Naive thymus-derived CD4-positive, alpha-beta T cell (primary cell): ENCODE measurements around the gene PPBP. TPM values are rescaled to one million over a fixed set of nuclear protein-coding genes. Genes with fewer than 3 reads are reported as not detected.
A peak's percentile ranks its signal among the peaks of the same experiment; 100 is the strongest.

ENCODE experiments used
- ATAC-seq: fragments of 150-1000 bp; cut with Tn5 transposase; 2 replicates; pipeline ENCODE4 v1.10.0; 2021; ENCODE audit warnings: mild to moderate bottlenecking, moderate library complexity
- CTCF ChIA-PET: fragments of 350-600 bp; sonication (Branson Sonifier 250); formaldehyde crosslinking; loops from one replicate; lab custom pipeline; 2021; ENCODE audit warnings: antibody characterized with exemption; lab: Charles Lee
- POLR2A ChIA-PET: fragments of 350-600 bp; sonication (Branson Sonifier 250); formaldehyde crosslinking; loops from one replicate; lab custom pipeline; 2021; ENCODE audit warnings: antibody characterized with exemption, inconsistent platforms; lab: Charles Lee
- DNase-seq, 9 donors: peaks; one replicate each; pipeline versions ENCODE4 v3.0.0 to v3.0.0-alpha.2; 2020 to 2022; ENCODE audit warnings: mixed read lengths in 1 of 9
- H3K27ac ChIP-seq: one replicate; pipeline ENCODE4 v1.7.0; 2013; ENCODE audit warnings: mild to moderate bottlenecking, low read depth, low read length, moderate library complexity
- H3K27me3 ChIP-seq, 2 donors: one replicate each; pipeline ENCODE4 v1.7.0; 2013; ENCODE audit warnings: low read length in 2 of 2, mild to moderate bottlenecking in 2 of 2, moderate library complexity in 2 of 2; ENCODE audit not compliant: control insufficient read depth in 2 of 2, insufficient read depth in 2 of 2
- H3K36me3 ChIP-seq, 3 experiments: 1 replicate in 2 of 3; 2 replicates in 1 of 3; pipeline ENCODE4 v1.7.0; 2013; ENCODE audit warnings: low read length in 3 of 3, mild to moderate bottlenecking in 3 of 3, moderate library complexity in 1 of 3; ENCODE audit not compliant: insufficient read depth in 3 of 3, control insufficient read depth in 2 of 3
- H3K4me1 ChIP-seq, 2 donors: one replicate each; pipeline ENCODE4 v1.7.0; 2013; ENCODE audit warnings: low read length in 2 of 2, mild to moderate bottlenecking in 2 of 2, moderate library complexity in 1 of 2; ENCODE audit not compliant: control insufficient read depth in 2 of 2, insufficient read depth in 2 of 2
- H3K4me3 ChIP-seq: 2 replicates; pipeline ENCODE4 v1.7.0; 2013; ENCODE audit warnings: mild to moderate bottlenecking, low read length
- H3K9me3 ChIP-seq, 3 experiments: 1 replicate in 2 of 3; 2 replicates in 1 of 3; pipeline ENCODE4 v1.7.0; 2013; ENCODE audit warnings: low read length in 3 of 3; ENCODE audit not compliant: control insufficient read depth in 2 of 3
- H3K27ac Mint-ChIP-seq, 9 donors: one replicate each; pipeline ENCODE4 v1.8.0; 2020 to 2022; ENCODE audit warnings: mixed read lengths in 9 of 9, mild to moderate bottlenecking in 8 of 9, moderate library complexity in 5 of 9, inconsistent platforms in 2 of 9
- H3K27me3 Mint-ChIP-seq, 5 donors: one replicate each; pipeline ENCODE4 v1.8.0; 2021 to 2022; ENCODE audit warnings: mixed read lengths in 5 of 5, mild to moderate bottlenecking in 1 of 5
- H3K36me3 Mint-ChIP-seq, 5 donors: one replicate each; pipeline ENCODE4 v1.8.0; 2020 to 2022; ENCODE audit warnings: mixed read lengths in 5 of 5, mild to moderate bottlenecking in 3 of 5, inconsistent platforms in 1 of 5
- H3K4me1 Mint-ChIP-seq, 7 donors: one replicate each; pipeline ENCODE4 v1.8.0; 2020 to 2022; ENCODE audit warnings: mixed read lengths in 7 of 7, mild to moderate bottlenecking in 3 of 7, inconsistent platforms in 1 of 7
- H3K4me3 Mint-ChIP-seq, 10 donors: one replicate each; pipeline ENCODE4 v1.8.0; 2020 to 2022; ENCODE audit warnings: mild to moderate bottlenecking in 10 of 10, mixed read lengths in 10 of 10, moderate library complexity in 6 of 10, inconsistent platforms in 2 of 10
- H3K9me3 Mint-ChIP-seq, 11 donors: one replicate each; pipeline ENCODE4 v1.8.0; 2020 to 2022; ENCODE audit warnings: mixed read lengths in 11 of 11, mild to moderate bottlenecking in 4 of 11, inconsistent platforms in 1 of 11, moderate library complexity in 1 of 11
- intact Hi-C, 2 donors: fragments of 100-400 bp; cut with micrococcal nuclease; formaldehyde crosslinking; loops; one replicate each; pipeline ENCODE4 v1.15.1; 2023
- polyA plus RNA-seq, 2 donors: library from polyadenylated mRNA; unstranded; fragments of 300-500 nt; fragmentation: Illumina TruSeq; gene quantifications; one replicate each; pipeline ENCODE4 v1.2.3, GENCODE V29; 2021
- total RNA-seq, 6 experiments: library from RNA in 5 of 6; stranded (reverse) in 5 of 6; gene quantifications; 1 replicate in 5 of 6; 2 replicates in 1 of 6; pipeline ENCODE4 v1.2.3 and lab custom pipeline; 2021 to 2026

PPBP gene
- total and polyA plus RNA-seq, 7 experiments from 2014 or later, result 3.3 to 34.9 TPM; not detected in 5

DNA sequence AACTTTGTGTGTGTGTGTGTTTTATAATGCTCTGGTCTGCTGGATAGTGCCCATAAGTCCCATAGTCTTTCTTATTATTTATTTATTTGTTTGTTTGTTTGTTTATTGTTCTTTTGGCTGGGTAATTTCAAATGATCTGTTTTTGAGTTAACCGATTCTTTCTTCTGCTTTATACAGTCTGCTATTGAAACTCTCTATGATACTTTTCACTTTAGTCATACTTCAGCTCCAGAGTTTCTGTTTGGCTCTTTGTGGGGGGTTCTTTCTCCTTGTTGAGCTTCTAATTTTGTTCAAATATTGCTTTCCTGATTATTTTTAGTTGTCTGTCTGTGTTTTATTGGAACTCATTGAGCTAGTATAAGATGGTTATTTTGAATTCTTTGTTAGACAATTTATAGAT lies 40.5 kb upstream of the PPBP start:
- no peak for ATAC-seq
- H3K27ac Mint-ChIP-seq, result no peak overlapping the region
- peaks cover 0 to 19% (median 5%) of the 10 kb centered on the region in 11 donors for H3K9me3 Mint-ChIP-seq

GRCh38 chr4:74023709-74024108 lies 35.7 kb upstream of the PPBP start:
- Mint-ChIP-seq H3K9me3 (peaks cover 0 to 17% (median 0%) of the 10 kb centered on the region in 11 donors), H3K27me3 (peaks cover 0 to 11% (median 0%) of the 10 kb centered on the region in 5 donors), H3K27ac (no peak overlapping the region), H3K4me3 (no peak overlapping the region), H3K36me3 (no peaks in the 10 kb centered on the region), H3K4me1 (peaks cover 0 to 2% (median 0%) of the 10 kb centered on the region in 7 donors)
- ChIA-PET POLR2A (no interaction called here), CTCF (no interaction called here)
- ATAC-seq (no peak), DNase-seq (no peak)
- no peaks in the 10 kb centered on the region for H3K36me3 ChIP-seq
- H3K4me3 ChIP-seq, result no peak overlapping the region
- no peaks in the 10 kb centered on the region for H3K27me3 ChIP-seq
- H3K27ac ChIP-seq, result no peak overlapping the region
- no peaks in the 10 kb centered on the region for H3K4me1 ChIP-seq
- no peaks in the 10 kb centered on the region for H3K9me3 ChIP-seq
- intact Hi-C loops, result loop anchor here in 1 of 2 donors (10.0 kb wide), 1 partner anchor 59 kb away; no protein-coding TSS in a partner anchor

More for the DNA sequence above, 40.5 kb upstream of the PPBP start:
- Mint-ChIP-seq H3K36me3 (peaks cover 0 to 4% (median 0%) of the 10 kb centered on the region in 5 donors), H3K4me3 (no peak overlapping the region), H3K27me3 (peaks cover 5 to 14% (median 10%) of the 10 kb centered on the region in 5 donors), H3K4me1 (no peaks in the 10 kb centered on the region)
- no peaks in the 10 kb centered on the region for H3K27me3 ChIP-seq
- no peaks in the 10 kb centered on the region for H3K9me3 ChIP-seq
- ChIA-PET CTCF (no interaction called here), POLR2A (no interaction called here)
- intact Hi-C loops, result loop anchor here in 1 of 2 donors (10.0 kb wide), 1 partner anchor 64 kb away; no protein-coding TSS in a partner anchor
- no peaks in the 10 kb centered on the region for H3K36me3 ChIP-seq
- H3K4me3 ChIP-seq, result no peak overlapping the region
- H3K4me1 ChIP-seq, result no peaks in the 10 kb centered on the region
- no peak for DNase-seq
- H3K27ac ChIP-seq, result no peak overlapping the region

GRCh38 chr4:74021601-74022000 lies 33.6 kb upstream of the PPBP start:
- ATAC-seq (no peak), DNase-seq (no peak)
- H3K9me3 ChIP-seq, result no peaks in the 10 kb centered on the region
- Mint-ChIP-seq H3K4me1 (peaks cover 0 to 6% (median 0%) of the 10 kb centered on the region in 7 donors), H3K27ac (no peak overlapping the region), H3K4me3 (no peak overlapping the region), H3K27me3 (peaks cover 0 to 12% (median 0%) of the 10 kb centered on the region in 5 donors), H3K36me3 (no peaks in the 10 kb centered on the region), H3K9me3 (peaks cover 0 to 12% (median 0%) of the 10 kb centered on the region in 11 donors)
- H3K36me3 ChIP-seq, result no peaks in the 10 kb centered on the region
- H3K4me1 ChIP-seq, result no peaks in the 10 kb centered on the region
- ChIA-PET CTCF (no interaction called here), POLR2A (no interaction called here)
- H3K27ac ChIP-seq, result no peak overlapping the region
- no peak overlapping the region for H3K4me3 ChIP-seq
- H3K27me3 ChIP-seq, result no peaks in the 10 kb centered on the region
- intact Hi-C loops, result loop anchor here in 1 of 2 donors (10.0 kb wide), 1 partner anchor 57 kb away; no protein-coding TSS in a partner anchor

DNA sequence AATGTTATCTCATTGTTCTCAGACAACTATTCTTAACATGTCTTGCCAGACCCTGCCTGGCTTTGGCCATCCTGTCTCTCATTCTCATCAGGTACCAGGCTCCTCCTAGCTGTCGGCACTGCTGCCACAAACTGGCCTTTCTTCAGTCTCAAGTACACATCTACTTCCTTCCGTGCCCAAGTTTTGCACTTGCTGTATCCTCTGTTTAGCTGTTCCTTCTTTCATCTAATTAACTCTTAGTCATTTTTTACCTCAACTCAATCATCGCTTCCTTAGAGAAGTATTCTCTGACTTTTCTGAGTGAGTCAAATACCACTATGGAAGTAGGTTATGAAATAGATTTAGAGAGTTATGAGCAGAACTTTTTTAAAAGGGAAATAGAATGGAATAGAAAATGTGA lies 30.8 kb upstream of the PPBP start:
- H3K4me3 ChIP-seq, result no peak overlapping the region
- H3K27me3 ChIP-seq, result no peaks in the 10 kb centered on the region
- Mint-ChIP-seq H3K9me3 (peaks cover 0 to 5% (median 0%) of the 10 kb centered on the region in 11 donors), H3K27ac (peak overlapping the region in 2 of 9 donors; percentile 5 to 17), H3K4me1 (peaks cover 0 to 19% (median 0%) of the 10 kb centered on the region in 7 donors), H3K36me3 (no peaks in the 10 kb centered on the region), H3K27me3 (peaks cover 0 to 12% (median under 1%) of the 10 kb centered on the region in 5 donors), H3K4me3 (no peak overlapping the region)
- no peaks in the 10 kb centered on the region for H3K36me3 ChIP-seq
- H3K4me1 ChIP-seq, result no peaks in the 10 kb centered on the region
- ATAC-seq (peak; percentile 76), DNase-seq (no peak)
- ChIA-PET CTCF (no interaction called here), POLR2A (no interaction called here)
- no peaks in the 10 kb centered on the region for H3K9me3 ChIP-seq
- no peak overlapping the region for H3K27ac ChIP-seq
- intact Hi-C loops, result no loop called here

GRCh38 chr4:74018116-74018515 lies 30.1 kb upstream of the PPBP start:
- peak; percentile 28 for ATAC-seq
- H3K27ac Mint-ChIP-seq, result no peak overlapping the region

GRCh38 chr4:74016068-74016467 lies 28.1 kb upstream of the PPBP start:
- H3K4me1 ChIP-seq, result no peaks in the 10 kb centered on the region
- CTCF ChIA-PET, result no interaction called here

More at GRCh38 chr4:74018116-74018515, 30.1 kb upstream of the PPBP start:
- no peak for DNase-seq
- ChIA-PET POLR2A (no interaction called here), CTCF (no interaction called here)
- intact Hi-C loops, result no loop called here
- Mint-ChIP-seq H3K4me3 (no peak overlapping the region), H3K27me3 (peaks cover 0 to 12% (median 4%) of the 10 kb centered on the region in 5 donors), H3K4me1 (peaks cover 0 to 19% (median 0%) of the 10 kb centered on the region in 7 donors), H3K9me3 (peaks cover 0 to 5% (median 0%) of the 10 kb centered on the region in 11 donors), H3K36me3 (no peaks in the 10 kb centered on the region)
- Histone ChIP-seq H3K36me3 (no peaks in the 10 kb centered on the region), H3K27ac (no peak overlapping the region), H3K27me3 (no peaks in the 10 kb centered on the region), H3K9me3 (no peaks in the 10 kb centered on the region), H3K4me1 (no peaks in the 10 kb centered on the region), H3K4me3 (no peak overlapping the region)

More at GRCh38 chr4:74016068-74016467, 28.1 kb upstream of the PPBP start:
- H3K36me3 Mint-ChIP-seq, result no peaks in the 10 kb centered on the region
- H3K27ac ChIP-seq, result no peak overlapping the region
- POLR2A ChIA-PET, result no interaction called here
- ATAC-seq, result peak; percentile 72
- H3K9me3 ChIP-seq, result no peaks in the 10 kb centered on the region
- H3K4me3 Mint-ChIP-seq, result no peak overlapping the region
- peaks cover 0 to 19% (median 0%) of the 10 kb centered on the region in 7 donors for H3K4me1 Mint-ChIP-seq
- H3K36me3 ChIP-seq, result no peaks in the 10 kb centered on the region
- peak overlapping the region in 3 of 9 donors; percentile 2 to 81 (median 18) for H3K27ac Mint-ChIP-seq
- H3K9me3 Mint-ChIP-seq, result peaks cover 0 to 5% (median 0%) of the 10 kb centered on the region in 11 donors
- peak in 3 of 9 donors; percentile 11 to 40 (median 27) for DNase-seq
- H3K4me3 ChIP-seq, result no peak overlapping the region
- intact Hi-C loops, result no loop called here
- H3K27me3 ChIP-seq, result no peaks in the 10 kb centered on the region
- peaks cover 0 to 10% (median 6%) of the 10 kb centered on the region in 5 donors for H3K27me3 Mint-ChIP-seq
